Measurements from ENCODE around the gene UMODL1. TPM values are rescaled to one million over a fixed set of nuclear protein-coding genes. Genes with fewer than 3 reads are reported as not detected.

Gene UMODL1
- total RNA-seq, 1 experiment from 2014 or later, result 0.20 TPM

DNA sequence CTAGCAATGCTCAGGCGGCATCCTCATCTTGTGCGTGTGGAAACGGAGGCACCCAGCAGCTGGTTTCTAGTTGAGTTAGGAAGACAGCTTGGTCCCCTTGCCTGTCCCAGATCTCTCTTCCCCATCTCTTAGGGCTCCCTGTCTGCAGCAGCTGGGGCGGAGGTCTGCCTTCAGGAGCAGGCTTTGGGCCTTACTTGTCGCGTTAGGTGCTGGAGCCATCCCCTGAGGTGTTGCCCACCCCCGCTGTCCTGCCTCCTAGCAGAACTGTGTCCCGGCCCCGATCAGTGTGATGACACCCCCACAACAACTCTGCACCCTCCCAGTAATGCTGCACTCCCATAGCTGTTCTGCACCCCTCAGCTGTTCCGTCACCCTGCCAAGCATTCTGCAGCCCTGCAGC, 40.7 kb downstream of the UMODL1 start:
- TF ChIP-seq, protein P1, sequence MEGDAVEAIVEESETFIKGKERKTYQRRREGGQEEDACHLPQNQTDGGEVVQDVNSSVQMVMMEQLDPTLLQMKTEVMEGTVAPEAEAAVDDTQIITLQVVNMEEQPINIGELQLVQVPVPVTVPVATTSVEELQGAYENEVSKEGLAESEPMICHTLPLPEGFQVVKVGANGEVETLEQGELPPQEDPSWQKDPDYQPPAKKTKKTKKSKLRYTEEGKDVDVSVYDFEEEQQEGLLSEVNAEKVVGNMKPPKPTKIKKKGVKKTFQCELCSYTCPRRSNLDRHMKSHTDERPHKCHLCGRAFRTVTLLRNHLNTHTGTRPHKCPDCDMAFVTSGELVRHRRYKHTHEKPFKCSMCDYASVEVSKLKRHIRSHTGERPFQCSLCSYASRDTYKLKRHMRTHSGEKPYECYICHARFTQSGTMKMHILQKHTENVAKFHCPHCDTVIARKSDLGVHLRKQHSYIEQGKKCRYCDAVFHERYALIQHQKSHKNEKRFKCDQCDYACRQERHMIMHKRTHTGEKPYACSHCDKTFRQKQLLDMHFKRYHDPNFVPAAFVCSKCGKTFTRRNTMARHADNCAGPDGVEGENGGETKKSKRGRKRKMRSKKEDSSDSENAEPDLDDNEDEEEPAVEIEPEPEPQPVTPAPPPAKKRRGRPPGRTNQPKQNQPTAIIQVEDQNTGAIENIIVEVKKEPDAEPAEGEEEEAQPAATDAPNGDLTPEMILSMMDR (IDR thresholded peaks at IDR 0.05; ENCODE audit: insufficient read depth in 1 of 2, low read depth in 1 of 2, low read length in 1 of 2, severe bottlenecking in 1 of 2, unreplicated experiment in 1 of 2), result no peak
- H3K27me3 Mint-ChIP-seq (ENCODE audit: insufficient read depth, unreplicated experiment), result no peaks in the 10 kb centered on the region
- H3K4me3 Mint-ChIP-seq (ENCODE audit: unreplicated experiment), result no peak overlapping the region
- BruUV-seq (replicated peaks), result no TSS peak
- Histone ChIP-seq H3K4me3 (ENCODE audit: low read depth, low read length) (no peak overlapping the region), H3K27me3 (replicated peaks; ENCODE audit: control insufficient read depth, insufficient read depth, low read length) (no peaks in the 10 kb centered on the region), H3K36me3 (ENCODE audit: control insufficient read depth, insufficient read depth, low read length) (no peaks in the 10 kb centered on the region), H3K9me3 (no peaks in the 10 kb centered on the region), H3K4me1 (peaks cover 15% of the 10 kb centered on the region)
- intact Hi-C loops (cut with micrococcal nuclease; ENCODE audit: unreplicated experiment), result no loop called here
- DNase-seq, result no peak
- ChIA-PET POLR2A (no interaction called here), CTCF (no interaction called here)
- H3K27ac Mint-ChIP-seq (ENCODE audit: unreplicated experiment), result no peak overlapping the region
- H3K4me1 Mint-ChIP-seq (ENCODE audit: low read depth, unreplicated experiment), result peaks cover 5% of the 10 kb centered on the region
- H3K9me3 Mint-ChIP-seq (ENCODE audit: unreplicated experiment), result no peaks in the 10 kb centered on the region
- H3K36me3 Mint-ChIP-seq (ENCODE audit: insufficient read depth, unreplicated experiment), result peaks cover 4% of the 10 kb centered on the region

DNA sequence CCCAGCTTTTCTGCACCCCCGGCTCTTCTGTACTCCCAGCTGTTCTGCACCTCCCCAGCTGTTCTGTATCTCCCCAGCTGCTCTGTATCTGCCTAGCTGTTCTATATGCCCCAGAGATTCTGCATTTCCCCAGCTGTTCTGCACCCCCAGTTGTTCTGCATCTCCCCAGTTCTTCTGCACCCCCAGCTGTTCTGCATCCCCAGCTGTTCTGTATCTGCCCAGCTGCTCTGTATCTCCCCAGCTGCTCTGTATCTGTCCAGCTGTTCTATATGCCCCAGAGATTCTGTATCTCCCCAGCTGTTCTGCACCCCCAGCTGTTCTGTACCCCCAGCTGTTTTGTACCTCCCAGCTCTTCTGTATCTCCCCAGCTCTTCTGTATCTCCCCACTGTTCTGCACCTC, 41.1 kb downstream of the UMODL1 start:
- Histone ChIP-seq H3K9me3 (no peaks in the 10 kb centered on the region), H3K36me3 (ENCODE audit: control insufficient read depth, insufficient read depth, low read length) (no peaks in the 10 kb centered on the region), H3K4me1 (peaks cover 12% of the 10 kb centered on the region), H3K4me3 (ENCODE audit: low read depth, low read length) (no peak overlapping the region), H3K27me3 (replicated peaks; ENCODE audit: control insufficient read depth, insufficient read depth, low read length) (no peaks in the 10 kb centered on the region)
- H3K36me3 Mint-ChIP-seq (ENCODE audit: insufficient read depth, unreplicated experiment), result peaks cover 3% of the 10 kb centered on the region
- H3K27ac Mint-ChIP-seq (ENCODE audit: unreplicated experiment), result no peak overlapping the region
- CTCF ChIA-PET, result no interaction called here
- POLR2A ChIA-PET, result no interaction called here
- DNase-seq, result no peak
- no peaks in the 10 kb centered on the region for H3K27me3 Mint-ChIP-seq (ENCODE audit: insufficient read depth, unreplicated experiment)
- H3K4me1 Mint-ChIP-seq (ENCODE audit: low read depth, unreplicated experiment), result peaks cover 5% of the 10 kb centered on the region
- TF ChIP-seq, protein P1 (IDR thresholded peaks at IDR 0.05; ENCODE audit: insufficient read depth in 1 of 2, low read depth in 1 of 2, low read length in 1 of 2, severe bottlenecking in 1 of 2, unreplicated experiment in 1 of 2), result no peak
- BruUV-seq (replicated peaks), result no TSS peak
- intact Hi-C loops (cut with micrococcal nuclease; ENCODE audit: unreplicated experiment), result no loop called here
- no peaks in the 10 kb centered on the region for H3K9me3 Mint-ChIP-seq (ENCODE audit: unreplicated experiment)
- H3K4me3 Mint-ChIP-seq (ENCODE audit: unreplicated experiment), result no peak overlapping the region

DNA sequence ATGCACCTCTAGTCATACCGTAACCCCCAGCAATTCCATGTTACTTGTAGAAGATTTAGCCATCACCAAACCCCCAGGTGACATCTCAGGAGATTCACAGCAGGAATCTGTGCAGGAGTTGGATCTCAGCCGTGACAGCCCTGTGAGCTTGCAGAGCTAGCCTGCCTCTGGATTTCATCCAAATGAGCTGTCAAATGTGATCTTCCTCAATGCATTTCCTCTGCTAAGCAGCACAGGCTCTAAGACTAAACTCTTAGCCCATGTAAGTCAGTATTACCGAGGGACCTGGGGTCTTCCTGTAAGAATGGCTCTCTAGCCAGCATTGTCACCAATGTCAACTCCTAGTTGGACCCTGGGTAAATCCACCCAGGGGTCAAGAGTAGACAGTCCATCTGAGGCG, 41.7 kb downstream of the UMODL1 start:
- Mint-ChIP-seq H3K27ac (ENCODE audit: unreplicated experiment) (no peak overlapping the region), H3K4me1 (ENCODE audit: low read depth, unreplicated experiment) (peaks cover 8% of the 10 kb centered on the region), H3K27me3 (ENCODE audit: insufficient read depth, unreplicated experiment) (no peaks in the 10 kb centered on the region), H3K9me3 (ENCODE audit: unreplicated experiment) (no peaks in the 10 kb centered on the region), H3K36me3 (ENCODE audit: insufficient read depth, unreplicated experiment) (peaks cover 5% of the 10 kb centered on the region), H3K4me3 (ENCODE audit: unreplicated experiment) (no peak overlapping the region)
- DNase-seq, result no peak
- POLR2A ChIA-PET, result no interaction called here
- CTCF ChIA-PET, result interaction anchor here (0.9 kb wide), 1 partner anchor 15 kb away, joined by 3 read pairs; no protein-coding TSS in a partner anchor
- H3K4me3 ChIP-seq (ENCODE audit: low read depth, low read length), result no peak overlapping the region
- no peaks in the 10 kb centered on the region for H3K36me3 ChIP-seq (ENCODE audit: control insufficient read depth, insufficient read depth, low read length)
- no peaks in the 10 kb centered on the region for H3K27me3 ChIP-seq (replicated peaks; ENCODE audit: control insufficient read depth, insufficient read depth, low read length)
- H3K9me3 ChIP-seq, result no peaks in the 10 kb centered on the region
- intact Hi-C loops (cut with micrococcal nuclease; ENCODE audit: unreplicated experiment), result no loop called here
- no TSS peak for BruUV-seq (replicated peaks)
- TF ChIP-seq, protein P1 (IDR thresholded peaks at IDR 0.05; ENCODE audit: insufficient read depth in 1 of 2, low read depth in 1 of 2, low read length in 1 of 2, severe bottlenecking in 1 of 2, unreplicated experiment in 1 of 2), result no peak
- peaks cover 6% of the 10 kb centered on the region for H3K4me1 ChIP-seq
